Fibroblast of skin of right quadriceps (primary cell): ENCODE data around the gene HCFC2.
"Not testable (repeated sequence)": the region's sequence is repeated elsewhere in the genome, so short reads cannot be mapped to it uniquely, and the experiment has no call there.

Source experiments
- DNase-seq: peaks from one replicate; pipeline ENCODE4 v3.0.0-alpha.2; 2013

Gene HCFC2

DNA sequence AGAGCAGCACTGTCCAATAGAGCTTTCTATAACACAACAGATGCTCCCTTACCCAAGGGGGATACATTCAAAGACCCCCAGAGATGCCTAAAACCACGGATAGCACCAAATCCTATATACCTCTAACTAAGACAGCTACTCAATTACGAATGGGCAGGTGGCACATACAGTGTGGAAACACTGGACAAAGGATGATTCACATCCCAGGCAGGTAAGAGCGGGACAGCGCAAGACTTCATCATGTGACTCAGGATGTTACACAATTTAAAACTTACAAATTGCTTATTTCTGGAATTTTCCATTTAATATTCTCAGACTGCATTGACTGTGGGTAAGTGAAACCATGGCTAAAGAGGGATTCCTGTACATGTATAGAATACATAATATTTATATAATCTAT is 5.5 kb upstream of the HCFC2 start:
- no peak for DNase-seq

DNA sequence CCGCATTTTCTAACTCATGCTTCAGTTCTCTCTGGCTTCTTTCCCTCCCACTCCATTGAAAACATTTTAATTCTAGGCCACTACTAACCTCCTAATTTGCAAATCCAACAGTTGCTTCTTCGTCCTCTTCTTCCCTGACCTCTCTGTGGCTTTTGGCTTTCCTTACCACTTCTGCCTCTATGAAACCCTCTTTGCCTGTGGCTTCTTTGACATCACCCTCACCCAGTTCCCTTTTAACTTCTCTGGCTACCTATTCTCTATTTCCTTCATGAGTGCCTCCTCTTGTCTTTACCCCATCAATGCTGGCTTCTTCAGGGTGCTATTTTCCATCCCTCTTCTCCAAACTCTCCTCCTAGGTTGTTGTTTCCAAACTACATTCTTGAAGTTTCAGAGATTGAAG is 4.4 kb upstream of the HCFC2 start:
- no peak for DNase-seq

DNA sequence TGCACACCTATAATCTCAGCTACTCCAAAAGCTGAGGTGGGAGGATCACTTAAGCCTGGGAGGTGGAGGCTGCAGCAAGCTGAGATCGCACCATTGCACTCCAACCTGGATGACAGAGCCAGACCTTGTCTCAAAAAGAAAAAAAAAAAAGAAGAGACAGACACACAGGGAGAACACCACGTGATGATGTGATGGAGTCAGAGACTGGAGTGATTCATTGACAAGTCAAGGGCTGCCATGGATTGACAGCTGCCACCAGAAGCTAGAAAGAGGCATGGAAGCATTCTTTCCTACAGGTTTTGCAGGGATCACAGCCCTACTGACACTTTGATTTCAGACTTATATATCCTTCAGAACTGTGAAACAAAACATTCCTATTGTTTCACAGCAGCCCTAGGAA is 3.5 kb upstream of the HCFC2 start:
- no peak for DNase-seq

DNA sequence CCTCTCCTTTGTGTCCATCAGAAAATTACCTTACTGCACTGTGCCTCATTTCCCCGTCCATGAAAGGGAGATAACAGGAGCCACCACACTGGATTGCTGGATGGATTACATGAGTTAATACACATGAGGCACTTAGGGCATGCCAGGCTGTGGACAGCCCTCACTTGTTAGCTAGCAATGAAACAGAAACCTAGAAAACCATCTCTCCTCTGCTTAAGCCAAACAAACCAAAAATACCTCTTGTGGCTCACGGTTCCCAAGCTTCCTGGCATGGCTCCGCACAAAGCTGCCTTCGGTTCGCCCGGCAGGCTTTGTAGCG is 660 bp upstream of the HCFC2 start:
- DNase-seq = no peak

DNA sequence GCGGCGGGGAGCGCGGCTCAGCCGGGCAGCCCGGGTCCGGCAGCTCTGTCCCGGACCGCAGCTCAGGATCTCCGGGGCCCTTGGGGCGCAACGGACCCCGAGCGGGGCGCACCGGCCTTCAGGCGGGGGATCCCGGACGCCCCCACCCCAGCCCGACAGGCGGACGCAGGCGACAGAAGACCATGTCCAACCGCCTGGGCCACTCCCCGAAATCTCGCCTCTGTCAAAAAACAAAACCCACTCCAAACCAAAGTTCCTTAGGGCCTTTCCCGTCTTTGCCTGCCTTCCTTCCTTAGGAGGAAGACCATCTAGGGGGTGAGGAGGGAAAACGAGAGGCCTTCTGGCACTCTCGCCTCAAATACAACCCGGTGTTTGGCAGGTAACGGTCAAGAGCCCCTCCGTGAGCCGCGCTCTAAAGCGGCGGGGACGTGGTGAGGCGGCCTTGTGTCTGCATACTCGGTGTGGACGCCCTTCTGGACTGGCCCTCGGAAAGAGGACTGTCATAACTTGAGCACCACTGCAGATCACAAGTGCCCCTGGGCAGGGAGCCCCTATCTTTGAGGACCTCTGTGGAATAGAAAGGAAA is 604 bp downstream of the HCFC2 start:
- no peak for DNase-seq

DNA sequence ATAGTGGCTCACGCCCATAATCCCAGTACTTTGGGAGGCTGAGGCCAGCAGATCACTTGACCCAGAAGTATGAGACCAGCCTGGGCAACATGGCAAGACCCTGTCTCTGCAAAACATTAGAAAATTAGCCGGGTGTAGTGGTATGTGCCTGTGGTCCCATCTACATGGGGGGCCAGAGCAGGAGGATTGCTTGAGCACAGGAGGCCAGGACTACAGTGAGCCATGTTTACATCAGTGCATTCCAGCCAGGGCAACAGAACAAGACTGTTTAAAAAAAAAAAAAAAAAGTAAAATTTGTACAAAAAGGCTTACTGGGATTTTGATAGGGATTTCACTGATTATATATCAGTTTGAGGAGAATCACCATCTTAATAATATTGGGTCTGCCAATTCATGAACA is 7.8 kb downstream of the HCFC2 start:
- no peak for DNase-seq

DNA sequence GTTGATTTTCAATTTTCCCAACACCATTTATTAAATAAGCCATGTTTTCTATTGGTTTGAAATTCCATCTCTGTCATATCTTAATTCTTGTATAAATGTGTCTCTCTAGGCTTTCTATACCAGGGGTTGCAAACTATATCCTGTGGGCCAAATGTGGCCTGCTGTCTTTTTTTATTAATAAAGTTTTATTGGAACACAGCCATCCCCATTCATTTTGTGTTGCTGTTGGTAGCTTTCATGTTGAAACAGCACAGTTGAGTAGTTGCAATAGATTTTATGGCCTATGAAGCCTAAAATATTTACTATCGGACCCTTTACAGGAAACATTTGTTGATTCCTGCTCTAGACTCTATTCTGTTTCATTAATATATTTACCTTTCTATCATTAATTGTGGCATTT is 9.4 kb downstream of the HCFC2 start:
- DNase-seq = no peak

DNA sequence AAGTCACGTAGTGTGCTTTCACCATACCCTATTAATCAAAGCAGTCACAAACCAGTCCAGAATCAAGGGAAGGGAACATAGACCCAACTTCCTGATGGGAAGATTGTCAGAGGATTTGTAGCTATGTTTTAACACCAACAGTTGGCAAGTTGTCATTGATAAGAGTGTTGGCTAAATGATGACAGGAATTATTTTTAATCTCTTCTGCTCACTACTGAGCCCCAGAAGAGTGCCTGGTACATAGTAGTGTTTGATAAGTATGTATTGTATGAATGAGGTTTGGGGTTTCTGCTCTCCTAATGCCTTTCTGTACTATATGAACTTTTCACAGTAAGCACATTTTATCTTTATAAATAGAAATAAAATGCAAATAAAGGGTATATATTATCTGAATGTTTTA is 14.7 kb downstream of the HCFC2 start:
- DNase-seq = no peak

DNA sequence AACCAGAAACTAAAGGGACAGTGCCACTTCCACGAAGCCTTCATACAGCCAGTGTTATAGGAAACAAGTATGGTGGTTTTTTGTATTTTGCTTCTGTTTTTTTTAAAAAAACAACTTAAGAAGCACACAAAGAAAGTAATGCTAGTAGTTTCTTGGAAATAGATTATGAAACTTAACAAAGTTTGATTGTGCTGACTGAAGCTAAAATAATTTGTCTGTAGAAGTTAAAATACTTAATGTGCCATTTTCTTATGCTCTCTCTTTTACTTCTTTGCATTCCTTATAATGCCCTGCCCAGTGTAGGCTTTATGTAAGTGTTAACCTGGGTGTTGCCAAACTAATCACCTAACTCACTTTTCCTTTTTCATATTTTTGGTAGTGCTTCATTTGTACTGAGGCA is 16.4 kb downstream of the HCFC2 start:
- DNase-seq = no peak

DNA sequence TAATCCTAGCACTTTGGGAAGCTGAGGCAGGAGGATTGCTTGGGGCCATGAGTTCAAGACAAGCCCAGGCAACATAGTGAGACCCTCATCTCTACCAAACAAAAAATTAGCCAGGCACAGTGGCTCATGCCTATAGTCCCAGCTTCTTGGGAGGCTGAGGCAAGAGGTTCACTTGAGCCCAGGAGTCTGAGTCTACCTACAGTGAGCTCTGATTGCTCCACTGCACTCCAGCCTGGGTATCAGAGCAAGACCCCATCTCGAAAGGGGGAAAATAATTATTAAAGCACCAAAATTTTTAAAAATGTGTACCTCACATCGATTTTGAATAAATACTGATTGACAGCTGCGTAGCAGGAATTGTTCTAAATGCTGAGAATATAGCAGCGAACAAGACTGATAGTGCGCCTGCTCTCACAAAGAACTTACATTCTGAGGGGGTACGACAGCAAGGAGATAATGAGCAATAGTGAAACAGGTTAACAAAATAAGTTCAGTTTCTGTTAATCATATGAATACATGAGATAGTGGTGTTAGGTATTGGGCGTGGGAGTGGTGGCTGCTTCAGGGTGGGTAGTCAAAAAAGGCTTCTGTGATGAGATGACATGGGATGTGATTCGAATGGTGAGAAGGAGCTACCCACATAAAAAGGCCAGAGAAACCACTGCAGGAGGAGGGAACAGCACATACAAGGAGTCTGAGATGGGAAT is 19.6 kb downstream of the HCFC2 start:
- DNase-seq = no peak

DNA sequence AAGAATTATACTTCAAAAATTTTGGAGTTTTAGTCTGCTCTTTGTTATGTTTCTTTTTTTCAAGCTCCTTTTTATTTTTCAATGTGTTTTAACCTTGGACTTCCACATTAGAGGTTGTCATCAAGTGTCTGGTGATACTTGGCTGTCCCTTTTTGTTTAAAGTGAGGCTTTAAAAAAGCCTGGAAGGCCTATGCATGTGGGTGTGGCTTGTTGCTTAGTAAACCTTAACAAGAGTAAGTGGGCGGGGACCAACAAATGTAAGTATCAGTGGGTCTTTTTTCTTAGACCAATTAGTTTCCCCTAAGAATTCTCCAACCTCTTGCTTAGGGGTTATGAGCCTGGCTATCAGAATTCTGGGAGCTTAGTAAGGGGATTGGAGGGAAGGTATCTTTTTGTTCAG is 26.4 kb downstream of the HCFC2 start:
- no peak for DNase-seq

DNA sequence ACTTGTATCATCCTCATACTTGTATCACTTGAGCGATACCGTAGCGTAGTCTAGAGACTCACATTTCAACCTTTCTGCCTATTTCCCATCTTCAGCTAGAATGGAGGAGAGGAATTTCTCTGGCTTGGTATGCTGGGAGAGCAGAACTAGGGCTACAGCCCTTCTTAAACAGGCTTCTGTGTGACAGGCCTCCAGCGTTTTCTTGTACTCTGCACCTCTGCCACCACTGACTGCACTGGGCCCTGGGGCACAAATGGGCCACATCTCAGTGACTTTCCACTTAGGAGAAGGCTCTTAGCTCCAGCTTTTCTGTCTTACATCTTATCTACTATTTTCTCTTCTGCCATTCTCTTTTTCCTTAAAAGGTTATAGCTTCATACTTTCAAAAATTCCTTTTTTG is 26.8 kb downstream of the HCFC2 start:
- DNase-seq = no peak

DNA sequence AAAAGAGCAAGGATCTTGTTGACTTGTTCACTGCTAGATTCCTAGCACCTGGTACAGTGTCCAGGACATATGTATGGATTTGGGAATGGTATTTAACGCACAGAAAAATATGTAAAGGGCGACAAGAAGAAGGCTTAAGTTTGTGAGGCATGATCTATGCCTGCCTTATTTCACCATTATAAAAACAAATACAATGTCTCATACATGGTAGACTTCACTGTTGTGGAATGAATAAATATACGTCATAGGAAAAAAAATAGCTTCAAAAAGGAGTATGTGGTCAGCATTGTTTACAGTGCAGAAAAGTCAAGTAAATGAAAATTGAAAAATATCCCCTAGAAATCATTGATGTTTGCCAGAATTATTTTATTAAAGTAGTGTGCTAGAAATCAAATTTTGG is 30.0 kb downstream of the HCFC2 start:
- no peak for DNase-seq

DNA sequence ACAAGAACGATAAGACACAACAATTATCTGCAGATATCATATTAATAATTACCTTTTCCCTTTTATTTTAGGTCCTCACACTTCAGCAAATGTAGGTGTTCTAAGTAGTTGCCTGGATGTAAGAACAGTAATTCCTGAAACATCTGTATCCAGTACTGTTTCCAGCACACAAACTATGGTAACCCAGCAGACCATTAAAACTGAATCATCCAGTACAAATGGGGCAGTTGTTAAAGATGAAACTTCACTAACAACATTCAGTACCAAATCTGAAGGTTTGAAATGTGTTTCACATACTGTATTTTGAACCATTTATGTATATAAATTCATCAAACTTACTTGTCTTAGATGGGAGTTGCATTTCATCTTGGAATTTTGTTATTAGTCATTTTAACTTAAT is 31.0 kb downstream of the HCFC2 start:
- DNase-seq = no peak

DNA sequence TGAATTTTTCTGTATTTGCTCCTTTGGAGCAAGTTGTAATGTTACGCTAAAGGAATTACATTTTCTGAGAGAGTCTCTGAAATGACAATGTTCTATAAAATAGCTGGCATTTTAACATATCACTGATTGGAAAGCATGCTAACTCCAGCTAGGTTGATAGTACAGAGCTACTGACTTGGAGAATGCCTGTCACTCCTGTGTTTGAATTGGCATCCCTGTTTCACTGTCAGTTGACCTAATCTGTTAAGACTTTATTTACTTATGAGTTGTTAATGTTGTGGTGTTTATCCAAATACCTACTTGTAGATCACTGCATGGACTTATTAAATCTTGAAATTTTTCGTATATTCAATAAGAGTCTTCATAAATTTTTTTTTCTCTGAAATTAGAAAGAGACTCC is 33.6 kb downstream of the HCFC2 start:
- DNase-seq = no peak

DNA sequence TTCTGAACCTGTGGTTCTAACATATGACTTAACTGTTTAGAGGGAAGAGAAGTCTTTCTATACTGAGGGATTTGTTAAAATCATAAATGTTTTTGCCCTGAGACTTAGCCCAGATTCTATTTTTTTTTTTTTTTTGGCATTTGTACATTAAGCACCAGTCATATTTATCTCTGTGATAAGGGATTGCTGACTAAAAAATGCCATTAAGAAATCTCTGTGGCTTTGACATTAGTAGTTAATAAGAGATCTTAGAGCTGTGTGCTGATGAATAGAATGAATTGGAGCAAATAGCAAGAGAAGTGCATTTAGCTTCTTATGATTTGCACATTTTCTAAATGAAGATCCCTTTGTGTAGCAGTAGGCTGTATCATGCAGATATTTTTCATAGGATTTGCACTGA is 41.1 kb downstream of the HCFC2 start:
- no peak for DNase-seq

DNA sequence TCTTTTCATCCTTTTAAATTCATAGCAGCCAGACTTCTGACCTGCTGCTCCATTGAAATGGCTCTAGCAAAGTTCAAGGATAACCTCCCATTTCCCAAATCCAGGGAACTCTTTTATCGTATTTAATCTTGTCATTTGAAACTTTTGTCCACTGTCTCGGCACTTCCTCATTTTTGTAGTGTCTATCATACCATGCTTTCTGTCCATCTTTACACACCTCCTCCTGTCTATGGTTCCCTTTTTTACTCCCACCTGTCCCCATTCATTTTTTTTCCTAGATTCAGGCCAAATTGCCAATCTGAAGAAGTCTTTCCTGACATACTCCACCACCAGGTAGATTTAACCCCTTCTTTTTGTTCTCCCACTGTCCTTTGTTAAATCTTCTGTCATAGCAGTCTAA is 42.6 kb downstream of the HCFC2 start:
- no peak for DNase-seq

DNA sequence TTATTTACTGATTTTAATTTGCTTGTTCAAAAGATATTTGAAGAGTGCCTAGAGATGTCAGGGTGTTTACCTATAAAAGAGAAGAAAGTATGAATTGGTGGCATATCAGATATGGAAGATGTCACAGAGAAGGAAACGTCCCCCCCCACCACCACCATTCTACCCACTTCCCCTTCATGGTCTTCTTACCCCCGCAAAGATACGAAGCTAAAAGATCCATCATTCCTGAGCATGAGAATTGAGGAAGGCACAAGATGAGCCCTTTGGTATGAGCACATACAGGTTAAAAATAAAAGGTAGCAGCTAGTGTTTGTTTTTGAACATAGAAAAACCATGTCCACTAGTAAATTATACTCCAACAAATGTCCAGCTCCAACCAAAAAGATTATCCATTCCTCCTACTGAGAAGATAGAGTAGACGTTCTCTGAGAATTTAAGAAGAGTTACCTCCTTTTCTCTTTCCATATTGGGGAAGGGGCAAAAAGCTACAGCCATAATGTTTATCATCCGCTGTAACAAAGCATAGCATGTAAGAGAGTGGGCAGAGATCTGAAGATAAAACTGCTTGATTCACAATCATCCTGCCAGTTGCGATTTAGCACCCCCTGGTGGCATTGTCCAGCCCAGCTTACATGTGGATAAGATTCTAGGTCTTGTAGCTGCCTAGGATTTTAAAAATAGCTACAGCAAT is 44.6 kb downstream of the HCFC2 start:
- DNase-seq = peak; percentile 74

DNA sequence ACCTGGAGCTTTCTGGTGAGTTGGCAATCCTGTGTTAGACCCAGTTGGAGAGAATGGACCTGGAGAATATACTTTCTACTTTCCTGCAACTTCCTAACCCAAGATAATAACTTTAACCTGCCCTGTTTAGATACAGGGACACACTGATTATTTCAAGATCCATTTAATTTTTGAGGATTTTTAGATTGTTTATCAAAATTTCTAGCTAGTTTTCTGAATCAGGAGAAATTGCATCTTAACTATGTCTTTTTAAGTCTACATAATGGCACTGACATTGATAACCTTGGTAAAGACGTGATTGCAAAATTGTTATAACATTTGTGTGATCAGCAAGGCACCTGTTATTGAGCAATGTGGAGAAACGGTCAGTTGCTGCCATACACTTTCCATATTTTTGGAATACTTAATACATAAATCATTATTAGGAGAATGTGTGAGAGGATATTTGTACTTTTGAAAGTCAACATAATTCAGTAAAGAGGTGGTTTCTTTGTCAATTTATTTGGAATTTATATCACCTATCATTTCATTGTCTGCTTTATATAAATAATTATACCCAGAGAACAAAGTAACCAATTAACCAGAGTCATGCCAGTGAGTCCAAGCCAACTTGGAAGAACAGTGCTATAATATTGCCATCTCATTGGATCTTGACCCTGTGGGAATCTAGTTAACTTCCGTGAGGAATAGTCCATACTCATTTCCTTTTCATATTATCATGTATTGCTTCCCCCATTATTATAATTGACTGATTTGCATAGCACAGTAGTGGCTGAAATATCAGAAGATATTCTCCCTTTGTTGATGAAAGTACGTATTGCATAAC is 45.3 kb downstream of the HCFC2 start:
- no peak for DNase-seq

DNA sequence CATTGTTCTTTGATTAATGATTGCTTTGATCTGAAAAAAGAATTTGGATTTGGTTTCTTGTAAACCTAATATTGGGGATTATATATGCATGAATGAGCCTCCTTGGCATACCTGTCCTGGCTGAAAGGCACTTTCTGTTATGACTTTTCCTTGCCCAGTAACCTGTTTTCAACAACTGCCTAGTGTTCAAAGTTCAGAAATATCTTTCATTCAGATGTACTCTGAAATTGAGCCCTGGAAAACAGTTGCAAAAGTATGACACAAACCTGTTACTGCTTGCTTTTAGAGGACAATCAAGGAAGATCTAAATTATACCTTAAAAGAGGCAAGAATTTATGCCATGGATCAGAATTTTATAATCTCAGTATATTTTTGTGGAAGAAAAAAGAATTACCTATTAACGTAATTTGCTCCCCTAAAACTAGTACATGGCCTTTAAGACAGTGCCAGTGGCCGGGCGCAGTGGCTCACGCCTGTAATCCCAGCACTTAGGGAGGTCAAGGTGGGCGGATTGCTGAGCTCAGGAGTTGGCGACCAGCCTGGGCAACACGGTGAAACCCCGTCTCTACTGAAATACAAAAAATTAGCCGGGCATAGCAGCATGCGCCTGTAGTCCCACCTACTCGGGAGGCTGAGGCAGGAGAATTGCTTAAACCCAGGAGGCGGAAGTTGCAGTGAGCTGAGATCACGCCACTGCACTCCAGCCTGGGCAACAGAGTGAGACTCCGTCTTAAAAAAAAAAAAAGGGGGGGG is 50.7 kb downstream of the HCFC2 start:
- not testable (repeated sequence) for DNase-seq

DNA sequence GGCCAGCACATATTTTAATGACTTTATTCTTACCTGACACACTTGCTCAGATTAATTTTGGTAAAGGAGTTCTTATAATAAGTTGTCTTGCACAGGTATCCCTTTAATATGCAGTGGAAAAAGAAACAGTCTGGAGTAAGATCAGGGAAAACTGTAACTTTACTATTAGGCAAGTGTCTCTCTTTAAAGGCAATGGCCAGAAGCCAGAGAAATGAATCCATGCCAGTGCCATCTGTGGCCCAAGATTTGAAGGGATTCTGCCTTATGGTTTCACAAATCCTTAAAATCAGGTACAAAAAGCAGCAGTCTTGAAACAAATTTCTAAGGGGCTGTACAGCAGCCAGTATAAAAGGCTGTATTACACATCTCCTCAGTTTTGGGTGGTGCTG is 51.2 kb downstream of the HCFC2 start:
- no peak for DNase-seq

DNA sequence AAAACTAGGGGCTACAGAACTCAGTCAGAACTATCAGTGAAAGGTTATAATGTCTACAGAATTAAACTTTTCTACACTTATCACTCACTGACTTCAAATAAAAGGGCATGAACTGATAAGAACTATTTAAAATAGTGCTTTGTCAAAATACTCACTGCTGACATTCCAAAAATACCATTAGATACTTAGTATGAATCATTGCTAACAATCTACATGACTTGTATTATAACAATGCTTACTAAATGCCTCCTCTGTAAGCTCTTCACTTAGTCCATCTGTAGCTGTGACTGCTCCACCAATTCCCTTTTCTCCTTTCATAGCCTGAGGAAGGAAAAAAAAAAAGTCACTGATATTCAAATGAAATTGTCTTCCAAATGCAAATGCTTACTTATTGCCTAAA is 56.7 kb downstream of the HCFC2 start:
- peak; percentile 58 for DNase-seq

DNA sequence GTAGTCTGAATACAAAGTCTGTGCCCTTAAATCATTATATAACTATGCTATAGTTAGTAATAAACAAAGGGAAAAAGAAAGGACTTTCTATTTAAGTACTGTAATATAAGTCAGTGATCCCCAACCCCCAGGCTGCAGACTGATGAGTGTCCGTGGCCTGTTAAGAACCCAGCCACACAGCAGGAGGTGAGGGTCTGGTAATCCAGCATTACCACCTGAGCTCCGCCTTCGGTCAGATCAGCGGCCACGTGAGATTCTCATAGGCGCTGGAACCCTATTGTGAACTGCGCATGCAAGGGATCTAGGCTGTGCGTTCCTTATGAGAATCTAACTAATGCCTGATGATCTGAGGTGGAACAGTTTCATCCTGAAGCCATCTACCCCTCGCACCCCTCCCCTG is 58.0 kb downstream of the HCFC2 start:
- DNase-seq = no peak
